Stomach (tissue), 4 donors: Measurements from ENCODE around the gene ERC1.

ENCODE experiments used
- EP300 ChIP-seq: sonication (generic); formaldehyde crosslinking; IDR thresholded peaks from one replicate; pipeline ENCODE4 v1.6.1; 2017; ENCODE audit warnings: antibody characterized with exemption
- POLR2A ChIP-seq, 4 donors: fragments of 450-650 bp; IDR thresholded peaks; one replicate each; pipeline ENCODE4 v1.6.1; 2016; ENCODE audit warnings: antibody characterized with exemption in 4 of 4, control low read depth in 2 of 4, mild to moderate bottlenecking in 1 of 4, moderate library complexity in 1 of 4
- POLR2AphosphoS5 ChIP-seq, 3 donors: sonication (generic); formaldehyde crosslinking; IDR thresholded peaks; one replicate each; pipeline ENCODE4 v1.6.1; 2016; ENCODE audit warnings: antibody characterized with exemption in 3 of 3
- TF ChIP-seq, protein P1 (sequence below), 7 experiments: fragments of 450-650 bp in 4 of 7; fragments of 200-600 bp in 3 of 7; sonication (generic) in 3 of 7; IDR thresholded peaks; one replicate each; pipeline ENCODE4 v1.5.1; 2016 to 2019; ENCODE audit warnings: antibody characterized with exemption in 7 of 7, control low read depth in 2 of 7, mild to moderate bottlenecking in 1 of 7

DNA sequence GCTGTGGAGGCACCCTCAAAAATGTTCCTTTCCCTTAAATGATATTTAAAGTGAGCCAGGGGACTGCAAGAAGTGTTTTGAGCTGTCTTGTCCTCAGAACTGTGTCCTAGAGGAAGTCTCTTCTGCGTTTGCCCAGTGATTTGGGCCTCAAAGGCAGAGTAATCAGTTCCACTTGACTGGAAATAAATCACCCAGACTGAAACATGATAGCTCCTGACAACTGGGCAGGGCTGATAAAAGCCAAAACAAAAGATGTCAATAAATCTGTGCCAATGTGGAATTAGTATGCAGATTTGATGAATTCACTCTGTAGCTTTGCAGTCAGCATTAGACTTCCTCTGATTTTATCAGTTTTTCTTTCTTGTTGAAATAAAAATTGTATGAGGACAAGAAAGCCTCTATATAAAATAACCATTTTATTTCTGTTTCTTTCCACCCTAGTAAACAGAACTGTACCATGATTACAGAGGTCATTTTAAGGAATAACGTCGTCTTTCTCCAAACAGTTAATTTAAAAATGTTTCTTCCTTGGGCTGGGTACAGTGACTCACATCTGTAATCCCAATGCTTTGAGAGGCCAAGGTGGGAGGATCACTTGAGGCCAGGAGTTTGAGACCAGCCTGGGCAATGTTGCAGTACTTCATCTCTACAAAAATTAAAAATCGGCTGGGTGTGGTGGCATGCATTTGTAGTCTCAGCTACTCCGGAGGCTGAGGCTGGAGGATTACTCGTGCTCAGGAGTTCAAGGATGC lies 180.8 kb downstream of the ERC1 start:
- TF ChIP-seq, protein P1, sequence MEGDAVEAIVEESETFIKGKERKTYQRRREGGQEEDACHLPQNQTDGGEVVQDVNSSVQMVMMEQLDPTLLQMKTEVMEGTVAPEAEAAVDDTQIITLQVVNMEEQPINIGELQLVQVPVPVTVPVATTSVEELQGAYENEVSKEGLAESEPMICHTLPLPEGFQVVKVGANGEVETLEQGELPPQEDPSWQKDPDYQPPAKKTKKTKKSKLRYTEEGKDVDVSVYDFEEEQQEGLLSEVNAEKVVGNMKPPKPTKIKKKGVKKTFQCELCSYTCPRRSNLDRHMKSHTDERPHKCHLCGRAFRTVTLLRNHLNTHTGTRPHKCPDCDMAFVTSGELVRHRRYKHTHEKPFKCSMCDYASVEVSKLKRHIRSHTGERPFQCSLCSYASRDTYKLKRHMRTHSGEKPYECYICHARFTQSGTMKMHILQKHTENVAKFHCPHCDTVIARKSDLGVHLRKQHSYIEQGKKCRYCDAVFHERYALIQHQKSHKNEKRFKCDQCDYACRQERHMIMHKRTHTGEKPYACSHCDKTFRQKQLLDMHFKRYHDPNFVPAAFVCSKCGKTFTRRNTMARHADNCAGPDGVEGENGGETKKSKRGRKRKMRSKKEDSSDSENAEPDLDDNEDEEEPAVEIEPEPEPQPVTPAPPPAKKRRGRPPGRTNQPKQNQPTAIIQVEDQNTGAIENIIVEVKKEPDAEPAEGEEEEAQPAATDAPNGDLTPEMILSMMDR (IDR thresholded peaks at IDR 0.05): no peak
- TF ChIP-seq POLR2AphosphoS5 (IDR thresholded peaks at IDR 0.05): no peak
- TF ChIP-seq POLR2A (IDR thresholded peaks at IDR 0.05): no peak
- no peak for TF ChIP-seq EP300
